GM23248 (cell line): ENCODE results near the gene RPL7L1.

Experiments
- EZH2 ChIP-seq: fragments of 200-600 bp; sonication (generic); IDR thresholded peaks from 2 replicates; pipeline ENCODE4 v1.6.1; 2018; ENCODE audit warnings: antibody characterized with exemption, mild to moderate bottlenecking; ENCODE audit not compliant: insufficient read depth, poor library complexity, severe bottlenecking
- EZH2phosphoT487 ChIP-seq: fragments of 200-600 bp; sonication (generic); IDR thresholded peaks from 2 replicates; pipeline ENCODE4 v1.6.1; 2018; ENCODE audit warnings: antibody characterized with exemption, moderate library complexity, mild to moderate bottlenecking, low read depth; ENCODE audit not compliant: insufficient read depth

- no peak for TF ChIP-seq EZH2
- no peak for TF ChIP-seq EZH2phosphoT487
These were observed 34.1 kb upstream of the RPL7L1 start for GRCh38 chr6:42845327-42845694.
